Activated CD8-positive, alpha-beta memory T cell treated with anti-CD3 and anti-CD28 coated beads for 4 hours (primary cell): ENCODE data around the gene PIK3R3.

ENCODE experiments used
- DNase-seq, 2 donors: peaks; one replicate each; pipeline ENCODE4 v3.0.0-alpha.2; 2020; ENCODE audit warnings: low read depth in 2 of 2

PIK3R3 gene

GRCh38 chr1:46157916-46158311 is 25.5 kb upstream of the PIK3R3 start:
- no peak for DNase-seq

GRCh38 chr1:46153732-46154131 is 21.3 kb upstream of the PIK3R3 start:
- no peak for DNase-seq

- DNase-seq, result no peak
These were observed 20.8 kb upstream of the PIK3R3 start for GRCh38 chr1:46153228-46153627.

GRCh38 chr1:46152016-46152415 is 19.6 kb upstream of the PIK3R3 start:
- DNase-seq, result no peak

- DNase-seq, result no peak
These were observed 17.7 kb upstream of the PIK3R3 start for GRCh38 chr1:46150085-46150484.

- DNase-seq, result no peak
These were observed 15.9 kb upstream of the PIK3R3 start for GRCh38 chr1:46148318-46148717.

GRCh38 chr1:46137916-46138315 is 5.5 kb upstream of the PIK3R3 start:
- no peak for DNase-seq

GRCh38 chr1:46136711-46137110 is 4.3 kb upstream of the PIK3R3 start:
- no peak for DNase-seq

GRCh38 chr1:46134660-46135331 is 2.4 kb upstream of the PIK3R3 start:
- no peak for DNase-seq

- no peak for DNase-seq
These were observed 1.4 kb upstream of the PIK3R3 start for GRCh38 chr1:46133781-46134350.

GRCh38 chr1:46133181-46133658 is 791 bp upstream of the PIK3R3 start:
- DNase-seq, result peak; percentile 12 to 14

- no peak for DNase-seq
These were observed 509 bp downstream of the PIK3R3 start for GRCh38 chr1:46131712-46132528.

GRCh38 chr1:46131093-46131492 is 1.3 kb downstream of the PIK3R3 start:
- no peak for DNase-seq

GRCh38 chr1:46130606-46131005 is 1.8 kb downstream of the PIK3R3 start:
- DNase-seq, result no peak

- DNase-seq, result no peak
These were observed 2.3 kb downstream of the PIK3R3 start for GRCh38 chr1:46130121-46130520.

GRCh38 chr1:46128344-46128743 is 4.1 kb downstream of the PIK3R3 start:
- no peak for DNase-seq

GRCh38 chr1:46118856-46119255 is 13.6 kb downstream of the PIK3R3 start:
- no peak for DNase-seq

- no peak for DNase-seq
These were observed 14.5 kb downstream of the PIK3R3 start for GRCh38 chr1:46117810-46118494.

GRCh38 chr1:46114925-46115603 is 17.4 kb downstream of the PIK3R3 start:
- no peak for DNase-seq

- DNase-seq, result no peak
These were observed 18.5 kb downstream of the PIK3R3 start for GRCh38 chr1:46113948-46114347.

GRCh38 chr1:46112108-46112507 is 20.3 kb downstream of the PIK3R3 start:
- no peak for DNase-seq

- DNase-seq, result no peak
These were observed 21.9 kb downstream of the PIK3R3 start for GRCh38 chr1:46110521-46110920.
